GM19324 (cell line): ENCODE results near the gene MRGPRX4.
"Not testable (repeated sequence)": the region's sequence is repeated elsewhere in the genome, so short reads cannot be mapped to it uniquely, and the experiment has no call there.

Experiments used
- ATAC-seq: cut with Tn5 transposase; IDR thresholded peaks from one replicate; pipeline ENCODE4 v1.9.1; 2021; ENCODE audit warnings: mild to moderate bottlenecking, moderate library complexity; ENCODE audit not compliant: unreplicated experiment, low FRiP score

The MRGPRX4 gene

GRCh38 chr11:18172666-18173065 lies at the start of gene MRGPRX4:
Gene MRGPRX4, plus strand, starts transcription at chr11:18172837. Its CDS starts 420 bp downstream, at chr11:18173257.
- ATAC-seq = no peak

GRCh38 chr11:18131115-18131514 lies 41.5 kb upstream of the MRGPRX4 start:
- ATAC-seq = not testable (repeated sequence)

- ATAC-seq = no peak
Observed at GRCh38 chr11:18132341-18132740, 40.3 kb upstream of the MRGPRX4 start, which contains the start of gene MRGPRX3. Gene MRGPRX3, plus strand, starts transcription at chr11:18132571. Its CDS starts 4,632 bp downstream, at chr11:18137203.

- no peak for ATAC-seq
Observed at GRCh38 chr11:18135308-18135707, 37.3 kb upstream of the MRGPRX4 start.

- no peak for ATAC-seq
Observed at GRCh38 chr11:18137186-18137800, 35.3 kb upstream of the MRGPRX4 start.

- ATAC-seq = no peak
Observed at GRCh38 chr11:18140145-18140544, 32.5 kb upstream of the MRGPRX4 start.

- no peak for ATAC-seq
Observed at GRCh38 chr11:18144243-18144642, 28.4 kb upstream of the MRGPRX4 start.

GRCh38 chr11:18145025-18145424 lies 27.6 kb upstream of the MRGPRX4 start:
- ATAC-seq = no peak

- no peak for ATAC-seq
Observed at GRCh38 chr11:18145837-18146236, 26.8 kb upstream of the MRGPRX4 start.

GRCh38 chr11:18151581-18151980 lies 21.1 kb upstream of the MRGPRX4 start:
- no peak for ATAC-seq

GRCh38 chr11:18168372-18168771 lies 4.3 kb upstream of the MRGPRX4 start:
- ATAC-seq = no peak

- no peak for ATAC-seq
Observed at GRCh38 chr11:18171377-18172000, 1.1 kb upstream of the MRGPRX4 start.

- no peak for ATAC-seq
Observed at GRCh38 chr11:18173225-18173866, 709 bp downstream of the MRGPRX4 start.

GRCh38 chr11:18188796-18189195 lies 16.2 kb downstream of the MRGPRX4 start:
- no peak for ATAC-seq

GRCh38 chr11:18189476-18190245 lies 17.0 kb downstream of the MRGPRX4 start:
- ATAC-seq = not testable (repeated sequence)

GRCh38 chr11:18191376-18191775 lies 18.7 kb downstream of the MRGPRX4 start:
- ATAC-seq = no peak

- ATAC-seq = no peak
Observed at GRCh38 chr11:18193010-18193409, 20.4 kb downstream of the MRGPRX4 start.

GRCh38 chr11:18196532-18196931 lies 23.9 kb downstream of the MRGPRX4 start:
- no peak for ATAC-seq

GRCh38 chr11:18197738-18198137 lies 25.1 kb downstream of the MRGPRX4 start:
- not testable (repeated sequence) for ATAC-seq

- no peak for ATAC-seq
Observed at GRCh38 chr11:18203723-18204122, 31.1 kb downstream of the MRGPRX4 start.

GRCh38 chr11:18204220-18204619 lies 31.6 kb downstream of the MRGPRX4 start:
- no peak for ATAC-seq
